Fibroblast of peridontal ligament (primary cell): ENCODE measurements around the gene LRRC43.

Source experiments
- DNase-seq: peaks from one replicate; pipeline ENCODE4 v3.0.0-alpha.2; 2010; ENCODE audit errors: extremely low read depth

The LRRC43 gene

DNA sequence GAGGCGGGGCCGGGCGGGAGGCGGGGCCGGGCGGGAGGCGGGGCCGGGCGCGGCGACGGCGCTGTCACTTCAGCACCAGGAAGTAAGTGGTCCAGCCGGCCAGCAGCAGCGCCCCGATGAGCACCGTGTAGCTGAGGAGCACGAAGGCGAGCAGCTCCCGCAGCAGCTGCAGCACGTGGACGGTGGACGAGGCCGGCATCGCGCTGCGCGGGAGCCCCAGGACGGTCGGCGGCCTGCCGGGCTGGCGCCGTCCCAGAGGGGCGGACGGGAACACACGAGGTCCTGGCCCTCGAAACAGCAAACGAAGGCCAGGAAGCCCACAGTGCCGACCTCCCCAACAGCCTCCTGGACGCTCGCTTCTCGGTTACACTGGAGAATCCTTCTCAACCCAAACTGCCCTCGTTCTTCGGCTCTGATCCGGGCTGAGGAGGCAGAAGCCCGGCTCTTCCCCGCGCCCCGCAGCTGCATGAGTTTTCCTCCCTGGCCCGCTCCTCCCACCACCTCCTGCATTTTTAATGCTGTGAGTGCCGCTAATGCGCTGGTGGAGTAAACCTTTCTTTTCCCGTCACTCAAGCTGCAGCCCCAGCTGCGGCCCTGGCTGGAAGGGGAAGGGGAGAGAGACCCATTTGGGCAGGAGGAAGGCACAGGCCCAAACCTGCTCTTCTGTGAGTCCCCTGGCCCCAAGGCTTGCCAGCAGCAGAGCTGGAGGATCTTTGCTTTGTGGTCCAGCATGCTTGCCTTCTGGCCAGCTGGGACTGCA, 43.6 kb downstream of the LRRC43 start:
- DNase-seq = no peak

DNA sequence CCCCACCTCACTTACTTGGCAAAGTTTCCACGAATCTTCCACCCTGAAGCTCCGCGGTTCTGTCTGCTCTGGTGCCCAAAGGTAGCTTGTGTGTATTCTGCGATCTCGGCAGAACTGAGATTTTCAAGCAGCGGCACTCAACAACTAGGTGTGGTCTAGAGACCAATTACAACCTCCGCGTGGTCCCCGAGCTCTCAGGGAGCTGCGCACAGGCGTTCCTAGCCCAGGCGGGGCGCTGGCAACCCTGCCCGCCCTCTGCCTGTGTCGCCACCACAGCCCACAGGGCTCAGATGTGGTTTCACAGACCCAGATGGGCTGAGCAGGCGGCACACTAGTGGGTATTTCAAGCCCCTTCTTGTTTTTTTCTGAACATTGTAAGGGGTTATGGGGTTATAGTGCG, 44.4 kb downstream of the LRRC43 start:
- no peak for DNase-seq

DNA sequence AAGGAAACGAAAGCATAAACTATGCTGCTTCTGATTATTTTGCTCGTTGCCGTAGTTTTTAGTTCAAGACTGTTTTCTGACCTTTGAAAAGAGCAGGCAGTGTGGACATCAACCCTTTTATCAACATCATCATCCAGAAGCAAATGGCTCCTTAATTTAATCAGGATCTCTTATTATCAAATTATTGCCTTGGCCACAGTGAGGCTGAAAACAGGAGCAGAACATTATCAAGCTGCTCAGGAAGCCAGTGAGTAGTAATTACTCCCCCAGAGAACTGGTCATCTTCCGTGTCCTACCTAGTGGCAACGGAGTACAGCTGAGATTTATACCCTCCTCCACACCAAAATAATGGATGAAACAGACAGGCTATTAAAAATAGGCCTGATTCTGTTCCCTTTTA, 45.2 kb downstream of the LRRC43 start:
- no peak for DNase-seq

DNA sequence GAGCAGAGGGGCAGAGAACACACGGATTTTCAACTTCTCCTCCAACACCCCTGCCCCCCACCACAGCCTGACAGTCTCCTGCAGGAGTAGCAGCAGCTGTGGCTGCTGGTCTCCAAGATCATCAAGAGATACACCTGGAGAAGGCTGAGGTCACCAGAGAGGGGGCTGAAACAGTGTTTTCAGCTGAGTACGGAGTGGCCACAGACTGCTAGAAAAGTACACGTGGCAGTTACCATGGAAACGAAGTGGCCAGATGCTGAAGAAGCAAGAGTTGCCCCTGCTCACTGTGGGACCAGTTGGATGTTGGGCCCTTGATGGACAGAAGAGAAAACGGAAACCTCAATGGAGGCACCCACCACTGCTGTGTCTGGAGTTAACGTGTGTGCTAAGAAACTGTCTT, 47.9 kb downstream of the LRRC43 start:
- no peak for DNase-seq

DNA sequence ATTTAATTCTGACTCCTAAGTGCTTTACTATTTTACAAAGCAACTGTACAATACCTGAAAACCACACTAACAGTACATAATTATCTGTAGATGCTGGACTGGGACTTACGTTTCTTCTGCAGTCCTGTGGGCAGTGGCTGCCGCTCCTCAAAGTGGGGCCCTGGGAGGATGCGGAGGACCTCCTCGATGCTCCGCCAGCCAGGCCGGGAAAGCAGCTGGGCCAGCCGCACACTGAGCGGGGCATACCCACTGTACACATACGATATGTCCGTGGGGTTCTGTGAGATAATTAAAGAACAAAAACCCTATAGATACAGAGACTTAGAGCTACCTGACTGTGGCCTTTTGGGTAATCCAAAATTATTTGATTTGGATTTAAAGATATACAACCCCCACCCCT, 49.8 kb downstream of the LRRC43 start:
- DNase-seq = no peak

DNA sequence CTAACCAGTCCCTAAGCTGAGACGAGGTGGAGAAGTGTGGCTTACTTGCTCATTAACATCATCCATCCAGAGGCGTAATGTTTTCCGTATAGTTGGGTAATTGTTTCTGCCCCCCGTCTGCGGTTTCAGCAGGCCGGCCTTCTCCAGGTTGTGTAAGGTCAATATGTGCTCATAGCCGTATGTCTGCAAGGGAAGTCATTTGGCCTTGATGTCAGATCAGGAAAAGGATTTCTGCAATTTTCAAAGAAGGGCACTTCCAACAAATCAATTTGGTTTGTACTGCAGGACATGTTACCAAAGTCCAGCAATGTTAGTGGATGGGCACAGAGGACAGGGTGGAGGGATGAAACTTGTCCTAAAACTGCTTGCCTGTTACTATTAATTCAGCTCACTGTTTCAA, 52.8 kb downstream of the LRRC43 start:
- no peak for DNase-seq

DNA sequence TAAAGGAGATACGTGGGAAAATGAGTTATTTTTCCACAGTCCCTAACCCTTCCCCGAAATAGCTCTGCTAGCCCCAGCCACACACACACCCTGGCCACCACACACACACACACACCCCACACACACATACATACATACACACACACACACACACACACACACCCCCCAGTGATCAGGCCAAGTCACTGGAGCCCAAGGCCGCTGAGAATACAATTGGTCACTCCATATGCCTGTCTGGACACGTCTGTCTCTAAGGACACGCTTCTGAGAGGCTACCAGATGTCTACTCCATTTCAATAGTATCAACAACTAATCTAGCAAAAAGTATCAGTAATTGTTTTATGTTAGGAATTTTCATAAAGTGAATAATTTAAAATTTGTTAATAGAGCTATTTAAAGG, 55.9 kb downstream of the LRRC43 start:
- DNase-seq = no peak

DNA sequence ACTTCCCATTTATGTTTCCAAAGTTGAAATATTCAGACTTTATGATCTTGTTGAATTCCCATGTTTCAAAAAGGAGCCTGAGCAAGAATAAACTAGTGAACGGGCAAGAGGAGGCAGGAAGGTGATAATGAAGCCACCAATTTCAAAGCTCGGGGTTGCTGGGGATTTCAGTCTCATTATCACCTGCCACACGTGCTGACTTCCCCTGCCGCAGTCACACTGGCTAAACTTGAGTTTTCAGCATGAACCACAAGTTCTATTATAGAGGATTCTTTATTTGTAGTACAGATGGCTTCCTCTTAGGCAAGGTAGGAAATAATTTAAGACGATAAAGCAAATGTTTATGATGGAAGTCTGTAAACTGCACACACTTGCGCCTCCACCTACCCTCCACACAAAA, 61.0 kb downstream of the LRRC43 start:
- DNase-seq = no peak

DNA sequence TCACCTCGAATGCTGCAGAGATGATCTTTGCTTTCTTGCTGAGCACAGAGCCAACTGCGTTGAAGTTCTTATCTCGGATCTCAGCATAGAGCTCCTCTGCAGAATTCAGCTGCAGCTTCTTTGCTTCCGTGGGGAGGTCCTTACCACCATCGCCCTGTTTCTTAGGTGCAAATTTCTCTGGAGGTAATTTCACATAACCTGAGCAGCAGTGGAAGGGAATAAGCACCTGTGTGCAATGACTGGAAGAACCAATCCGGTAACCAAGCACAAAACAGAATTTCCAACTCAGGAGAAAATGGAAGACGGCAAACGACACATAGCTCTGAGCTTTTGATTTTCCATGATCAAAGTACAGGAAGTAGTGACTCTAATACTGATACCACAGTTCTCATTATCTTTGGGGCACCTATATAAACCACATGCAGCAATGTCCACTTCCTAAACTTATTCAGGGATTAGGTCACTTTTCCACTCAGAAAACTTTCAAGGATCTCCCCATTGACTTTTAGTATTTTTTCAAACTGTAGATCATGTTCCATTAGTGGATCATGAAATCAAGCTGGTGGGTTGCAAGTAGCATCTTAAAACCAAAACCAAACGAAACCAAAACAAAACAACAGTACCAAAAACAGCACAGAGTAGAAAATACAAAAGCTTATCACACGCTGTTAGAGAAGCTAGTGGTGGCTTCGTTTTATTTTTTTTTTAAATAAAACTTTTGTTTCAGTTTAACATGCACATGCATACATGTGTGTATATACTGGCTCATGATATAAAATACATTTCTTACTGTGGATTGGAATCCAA, 61.8 kb downstream of the LRRC43 start:
- no peak for DNase-seq

DNA sequence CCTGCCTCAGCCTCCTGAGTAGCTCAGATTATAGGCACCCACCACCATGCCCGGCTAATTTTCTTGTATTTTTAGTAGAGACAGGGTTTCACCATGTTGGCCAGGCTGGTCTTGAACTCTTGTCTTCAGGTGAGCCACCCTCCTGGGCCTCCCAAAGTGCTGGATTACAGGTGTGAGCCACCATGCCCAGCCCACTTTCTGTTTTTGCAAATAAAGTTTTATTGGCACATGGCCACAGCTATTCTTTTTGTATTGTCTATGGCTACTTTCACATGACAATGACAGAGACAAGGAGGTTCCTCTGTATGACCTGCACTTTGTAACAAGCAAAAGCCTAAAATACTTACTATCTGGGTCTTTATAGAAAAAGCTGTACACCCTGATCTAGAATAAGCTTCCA, 62.6 kb downstream of the LRRC43 start:
- DNase-seq = no peak

DNA sequence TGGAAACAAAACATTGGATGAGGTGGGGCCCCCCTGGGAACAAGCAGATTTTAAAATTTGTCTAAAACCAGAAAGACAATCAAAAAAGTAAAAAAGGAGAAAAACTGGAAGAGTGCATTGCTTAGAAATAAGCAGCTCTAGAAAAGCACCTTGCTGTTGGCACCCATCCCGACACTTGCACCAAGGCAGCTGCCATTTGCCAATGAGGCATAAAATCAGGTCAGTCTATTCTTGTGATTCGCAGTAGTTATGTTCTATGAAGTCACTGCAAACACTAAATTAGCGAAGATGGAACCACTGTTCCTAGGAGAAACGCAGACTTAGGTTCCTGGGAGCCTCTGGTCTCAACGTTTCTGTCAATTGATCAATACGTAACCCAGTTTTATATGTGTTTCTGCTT, 67.1 kb downstream of the LRRC43 start:
- DNase-seq = no peak

DNA sequence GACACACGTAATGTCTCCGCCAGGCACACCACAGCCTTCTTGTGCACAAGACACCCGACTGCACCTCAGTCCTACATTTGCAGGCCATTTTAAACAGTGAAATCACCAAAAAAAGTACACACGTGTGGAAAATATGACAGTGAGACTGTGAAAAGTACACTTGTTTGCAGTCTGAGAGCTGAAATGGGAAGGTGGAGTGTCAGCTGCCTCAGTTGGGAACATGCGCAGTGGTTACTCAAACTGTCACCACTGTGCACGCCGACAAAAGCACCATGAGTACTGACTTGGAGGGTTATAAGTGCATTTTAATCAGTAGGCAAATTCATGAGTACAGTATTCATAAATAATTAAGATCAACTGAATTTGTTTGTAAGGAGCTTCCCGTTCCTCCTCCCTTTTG, 67.6 kb downstream of the LRRC43 start:
- no peak for DNase-seq
